Choroid plexus epithelial cell (primary cell): Measurements from ENCODE around the gene SMOC1.

ENCODE experiments used
- DNase-seq: peaks from one replicate; pipeline ENCODE4 v3.0.0-alpha.2; 2010; ENCODE audit warnings: low read depth
- H3K4me3 ChIP-seq: 2 replicates; pipeline ENCODE4 v1.5.1; 2011; ENCODE audit warnings: low read depth, mild to moderate bottlenecking, control low read depth, low read length, moderate library complexity
- CTCF ChIP-seq: conservative IDR thresholded peaks from 2 replicates; pipeline ENCODE4 v1.5.1; 2011; ENCODE audit warnings: low read depth, mild to moderate bottlenecking, control low read depth, inconsistent platforms, low read length, moderate library complexity

Gene SMOC1

GRCh38 chr14:69882116-69882864, 3.1 kb downstream of the SMOC1 start:
- H3K4me3 ChIP-seq, result no peak overlapping the region
- no peak for TF ChIP-seq CTCF
- DNase-seq, result no peak

DNA sequence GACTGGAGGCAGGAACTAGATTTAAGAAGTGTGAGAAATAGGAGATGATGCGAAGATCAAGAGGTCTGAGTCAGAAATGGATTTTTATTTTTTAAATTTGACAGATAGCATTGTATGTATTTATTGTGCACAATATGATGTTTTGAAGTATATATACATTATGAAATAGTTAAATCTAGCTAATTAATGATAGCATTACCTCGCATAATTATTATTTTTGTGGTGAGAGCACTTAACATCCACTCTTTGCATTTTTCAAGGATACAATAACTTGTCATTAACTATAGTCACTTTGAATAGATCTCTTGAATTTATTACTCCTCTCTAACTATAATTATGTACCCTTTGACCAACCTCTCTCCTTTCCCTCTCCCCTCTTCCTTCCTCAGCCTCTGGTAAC, 3.7 kb downstream of the SMOC1 start:
- no peak for DNase-seq
- H3K4me3 ChIP-seq, result no peak overlapping the region
- no peak for TF ChIP-seq CTCF

- no peak overlapping the region for H3K4me3 ChIP-seq
- no peak for TF ChIP-seq CTCF
- DNase-seq, result peak; percentile 92
Observed at GRCh38 chr14:69886453-69887242, 7.4 kb downstream of the SMOC1 start.

GRCh38 chr14:69887740-69888657, 8.8 kb downstream of the SMOC1 start:
- peak; percentile 67 for DNase-seq
- TF ChIP-seq CTCF, result peak; percentile 37

DNA sequence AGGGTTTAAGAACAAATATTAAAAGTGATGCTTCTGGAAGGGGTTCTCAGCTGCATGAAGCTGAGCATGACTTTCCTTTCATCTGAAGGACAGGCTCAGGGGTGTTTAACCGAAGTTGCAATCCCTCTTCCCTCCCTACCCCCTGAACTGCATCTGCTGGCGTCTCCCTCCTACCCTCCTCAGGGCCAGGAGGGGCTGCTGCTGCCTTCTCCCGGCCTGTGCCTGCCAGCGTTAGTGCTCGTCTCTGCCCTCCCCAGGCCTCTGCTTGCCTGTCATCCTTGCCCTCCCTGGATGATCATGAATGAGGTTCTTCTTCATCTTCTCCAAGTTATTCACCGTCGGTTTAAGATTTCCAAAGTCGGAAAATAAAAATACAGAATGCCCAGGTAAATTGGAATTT, 12.2 kb downstream of the SMOC1 start:
- DNase-seq, result no peak
- no peak overlapping the region for H3K4me3 ChIP-seq
- peak; percentile 8 for TF ChIP-seq CTCF

More at GRCh38 chr14:69887740-69888657, 8.8 kb downstream of the SMOC1 start:
- H3K4me3 ChIP-seq, result no peak overlapping the region

GRCh38 chr14:69895109-69895508, 15.9 kb downstream of the SMOC1 start:
- TF ChIP-seq CTCF, result no peak
- DNase-seq, result no peak

More at GRCh38 chr14:69895109-69895508, 15.9 kb downstream of the SMOC1 start:
- no peak overlapping the region for H3K4me3 ChIP-seq
